NCI-H446 (cell line): ENCODE measurements around the gene CKLF.

Experiments used
- DNase-seq, 2 experiments: peaks; one replicate each; lab custom pipeline; 2025; lab: John Stamatoyannopoulos, UW

Gene CKLF

DNA sequence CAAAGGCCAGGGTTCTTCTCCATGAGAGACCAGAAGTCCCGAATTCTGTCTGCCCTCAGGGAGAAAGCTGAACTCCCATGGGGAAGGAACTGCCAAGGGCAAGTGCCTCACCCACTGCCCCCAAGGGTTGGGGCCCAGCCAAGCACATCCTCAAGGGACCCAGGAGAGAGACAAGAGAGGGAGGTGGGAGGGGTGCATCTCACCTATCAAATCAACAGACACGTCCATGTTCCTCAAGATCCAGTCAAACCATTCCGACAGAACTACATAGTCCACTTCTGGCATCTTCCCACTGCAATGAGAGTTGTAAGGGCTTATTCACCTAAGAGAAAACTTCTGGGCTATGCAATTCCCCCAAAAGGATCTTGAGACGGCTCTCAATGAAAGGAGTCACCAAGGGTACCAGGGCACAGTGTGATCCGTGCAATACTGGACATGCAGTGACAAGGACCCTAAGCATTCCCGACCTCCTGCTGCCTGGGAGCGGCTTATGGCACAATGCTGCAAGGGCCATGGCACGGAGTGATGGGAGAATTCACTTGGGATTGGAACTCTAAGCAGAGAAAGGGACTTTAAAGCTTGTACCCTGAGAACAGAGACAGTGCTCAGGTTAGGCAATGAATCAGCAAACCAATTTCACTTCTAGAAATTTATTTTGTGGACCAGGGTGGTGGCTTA is 34.7 kb upstream of the CKLF start:
- no peak for DNase-seq

DNA sequence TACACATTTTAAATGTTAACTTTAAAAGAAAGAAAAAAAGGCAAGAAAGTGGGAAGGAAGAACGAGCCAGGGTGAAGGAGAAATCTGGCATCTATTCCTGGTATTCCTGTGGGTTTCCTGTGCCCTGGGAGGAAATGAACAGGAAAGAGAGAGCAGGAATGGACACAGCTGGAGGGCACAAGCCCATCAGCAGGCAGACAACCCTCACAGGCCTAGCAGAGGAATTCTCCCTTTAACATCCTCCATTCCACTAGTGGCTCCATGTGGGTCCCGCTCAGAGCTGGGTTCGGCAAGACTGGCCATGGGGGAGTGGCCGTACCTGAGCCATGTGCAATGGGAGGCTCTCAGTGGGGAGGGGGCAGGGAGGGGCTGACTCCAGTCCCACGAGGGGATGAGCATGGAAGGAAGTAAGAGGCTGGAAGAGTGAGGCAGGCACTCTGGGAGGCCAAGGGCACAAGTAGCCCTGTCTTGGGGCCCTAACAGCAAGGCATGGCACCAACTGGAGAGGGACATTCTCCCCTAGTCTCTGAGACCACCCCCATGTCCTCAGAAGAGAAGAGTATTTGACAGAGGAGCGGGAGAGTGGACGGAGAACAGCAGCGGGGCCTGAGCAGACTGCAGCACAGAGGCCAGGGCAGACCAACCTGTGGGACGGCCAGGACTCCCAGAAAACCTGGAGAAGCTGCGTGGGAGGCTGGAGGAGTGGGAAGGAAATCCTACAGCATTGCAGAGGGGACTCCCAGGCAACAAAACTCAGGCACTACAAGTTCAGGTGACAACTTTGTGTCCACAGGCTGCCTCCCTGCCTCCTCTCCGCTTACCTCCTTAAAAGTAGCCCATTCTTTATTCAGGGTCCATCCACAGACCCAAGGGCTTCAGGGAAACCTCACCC is 32.6 kb upstream of the CKLF start:
- DNase-seq, result no peak

DNA sequence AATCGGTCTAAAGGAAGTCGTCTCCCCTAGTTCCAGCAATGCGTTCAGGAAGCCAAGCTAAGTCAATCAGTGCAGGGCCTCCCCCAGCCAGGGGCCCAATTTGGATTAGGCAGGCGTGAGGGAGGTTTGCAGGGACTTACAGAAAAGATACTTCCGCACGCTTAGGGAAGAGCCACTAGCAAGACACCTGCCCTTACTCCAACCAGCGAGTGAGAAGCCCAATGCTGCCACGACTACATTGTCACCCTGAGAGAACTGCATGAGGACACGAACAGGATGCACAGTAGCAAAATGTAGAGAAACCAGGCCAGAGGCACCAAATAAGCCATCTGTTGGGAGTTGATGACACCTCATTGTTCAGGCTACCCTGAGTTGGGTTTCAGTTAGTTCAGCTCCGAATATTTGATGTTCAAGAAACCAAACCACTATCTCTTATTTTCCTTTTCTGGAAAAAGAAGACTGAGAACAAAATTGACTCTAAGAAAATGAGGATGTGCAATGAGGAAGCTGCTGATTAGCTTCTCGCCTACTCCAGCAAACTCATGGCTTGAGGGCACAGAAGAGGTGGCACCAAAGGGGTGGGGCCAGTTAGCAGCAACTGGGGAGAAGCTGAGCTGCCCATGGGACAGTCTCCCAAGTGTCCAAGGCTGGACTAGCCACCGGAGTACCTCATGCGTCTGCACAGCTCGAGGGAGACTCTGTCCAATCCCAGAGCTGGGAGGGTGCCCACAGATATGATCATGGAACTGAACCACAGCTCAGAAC is 31.8 kb upstream of the CKLF start:
- no peak for DNase-seq

DNA sequence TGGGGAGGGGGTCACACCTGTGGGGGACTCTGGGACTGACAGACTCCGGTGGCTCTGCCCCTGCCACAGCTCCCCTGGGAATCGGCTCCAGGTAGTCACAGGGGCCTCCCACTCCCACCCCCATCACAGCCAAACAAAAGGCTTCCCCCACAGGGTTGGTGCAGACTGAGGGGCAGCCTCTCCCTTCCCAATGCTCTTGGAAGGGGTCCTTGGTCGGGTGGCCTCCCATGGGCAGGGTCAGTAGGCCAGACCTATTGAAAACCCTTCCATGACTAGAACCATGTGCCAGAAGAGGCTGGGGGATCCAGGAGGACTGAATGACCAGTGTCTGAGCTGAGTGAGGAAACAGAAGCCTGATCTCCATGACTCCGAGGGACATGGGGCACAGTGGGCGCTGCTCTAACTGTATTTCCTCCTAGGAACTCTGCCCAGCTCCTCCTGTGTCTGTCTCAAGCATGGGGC is 31.1 kb upstream of the CKLF start:
- DNase-seq, result no peak

DNA sequence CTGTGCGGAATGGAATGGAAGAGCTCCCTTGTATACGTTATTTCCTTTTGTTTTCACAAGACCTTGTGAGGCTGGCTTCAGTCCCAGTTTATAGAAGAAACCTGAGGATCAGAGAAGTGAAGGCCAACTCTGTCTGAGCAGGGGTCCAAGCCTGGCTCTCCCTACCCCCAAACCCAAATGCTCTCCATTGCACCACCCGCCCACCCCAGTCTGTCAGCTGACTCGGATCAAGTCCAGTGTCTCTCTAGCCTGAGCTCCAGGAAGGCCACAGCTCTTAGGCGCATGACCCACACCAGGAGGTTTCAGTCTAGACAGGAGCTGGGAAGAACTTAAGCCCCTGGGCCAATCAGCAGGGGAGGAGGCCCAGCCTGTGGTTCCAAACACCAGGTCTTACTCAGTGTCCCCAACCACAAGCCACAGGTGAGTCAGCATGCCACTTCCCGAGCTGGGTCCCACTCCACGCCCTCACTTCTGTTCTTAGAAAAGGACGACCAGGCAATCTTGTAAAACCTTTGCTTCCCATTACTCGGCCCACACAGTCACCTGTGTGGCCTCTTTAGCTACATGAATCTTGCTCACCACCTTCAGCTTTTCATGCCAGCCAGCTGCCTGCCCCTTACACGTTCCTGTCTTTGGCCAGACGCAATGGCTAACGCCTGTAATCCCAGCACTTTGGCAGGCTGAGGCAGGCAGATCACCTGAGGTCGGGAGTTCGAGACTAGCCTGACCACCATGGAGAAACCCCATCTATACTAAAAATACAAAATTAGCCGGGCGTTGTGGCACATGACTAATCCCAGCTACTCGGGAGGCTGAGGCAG is 30.2 kb upstream of the CKLF start:
- no peak for DNase-seq

DNA sequence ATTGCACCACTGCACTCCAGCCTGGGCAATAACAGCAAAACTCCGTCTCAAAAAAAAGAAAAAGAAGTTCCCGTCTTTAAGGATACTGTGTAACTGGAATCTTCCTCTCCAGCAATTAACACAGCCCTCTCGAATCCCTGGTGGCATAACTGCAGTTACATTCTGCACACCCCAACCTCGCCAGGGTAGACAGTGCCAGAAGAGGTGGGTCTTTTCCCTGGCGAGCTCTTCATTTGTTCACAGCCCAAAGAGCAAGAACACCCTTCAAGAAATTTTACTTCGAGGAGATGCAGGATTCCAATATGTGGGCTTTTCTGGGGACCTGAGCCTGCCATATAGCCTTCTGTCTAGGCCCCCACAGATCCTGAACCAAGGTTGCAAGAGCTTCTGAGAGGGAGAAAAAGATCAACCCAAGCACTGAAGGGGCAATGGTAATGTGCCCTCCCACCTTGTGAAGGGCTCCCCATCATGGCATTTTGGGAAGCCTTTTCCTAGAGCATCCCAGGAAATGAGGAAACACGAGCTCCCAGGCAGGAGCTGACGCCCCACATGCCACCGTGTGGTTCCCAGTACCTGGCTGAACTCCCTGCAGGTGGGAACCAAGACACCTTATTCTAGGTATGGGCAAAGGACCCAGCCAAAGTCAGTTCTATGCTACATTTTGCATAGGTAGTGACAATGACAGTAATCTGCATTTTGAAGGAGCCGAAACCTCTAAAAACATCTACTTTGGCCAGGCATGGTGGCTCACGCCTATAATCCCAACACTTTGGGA is 29.4 kb upstream of the CKLF start:
- no peak for DNase-seq

DNA sequence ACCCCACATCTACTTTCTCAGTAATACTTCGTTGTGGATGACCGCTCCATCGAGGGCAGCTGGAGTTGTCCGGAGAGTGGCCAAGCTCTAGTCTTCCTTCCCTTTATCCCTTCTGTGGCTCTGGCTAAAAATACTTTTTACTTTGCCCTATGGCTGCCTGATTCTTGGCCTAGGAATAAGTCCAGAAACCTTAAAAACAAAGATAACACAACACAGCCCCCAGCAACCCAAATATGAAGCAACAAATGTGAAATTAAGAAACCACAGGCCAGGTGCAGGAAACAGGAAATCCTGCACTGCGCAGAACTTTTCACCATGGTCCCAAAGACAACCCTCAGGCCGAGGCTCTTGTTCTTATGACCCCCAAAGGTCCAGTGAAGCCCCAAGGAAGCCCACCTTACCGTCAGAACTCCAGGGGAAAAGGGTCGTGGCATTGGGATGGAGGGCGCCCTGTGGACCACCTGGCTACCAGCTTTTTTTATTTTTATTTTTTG is 28.5 kb upstream of the CKLF start:
- no peak for DNase-seq

DNA sequence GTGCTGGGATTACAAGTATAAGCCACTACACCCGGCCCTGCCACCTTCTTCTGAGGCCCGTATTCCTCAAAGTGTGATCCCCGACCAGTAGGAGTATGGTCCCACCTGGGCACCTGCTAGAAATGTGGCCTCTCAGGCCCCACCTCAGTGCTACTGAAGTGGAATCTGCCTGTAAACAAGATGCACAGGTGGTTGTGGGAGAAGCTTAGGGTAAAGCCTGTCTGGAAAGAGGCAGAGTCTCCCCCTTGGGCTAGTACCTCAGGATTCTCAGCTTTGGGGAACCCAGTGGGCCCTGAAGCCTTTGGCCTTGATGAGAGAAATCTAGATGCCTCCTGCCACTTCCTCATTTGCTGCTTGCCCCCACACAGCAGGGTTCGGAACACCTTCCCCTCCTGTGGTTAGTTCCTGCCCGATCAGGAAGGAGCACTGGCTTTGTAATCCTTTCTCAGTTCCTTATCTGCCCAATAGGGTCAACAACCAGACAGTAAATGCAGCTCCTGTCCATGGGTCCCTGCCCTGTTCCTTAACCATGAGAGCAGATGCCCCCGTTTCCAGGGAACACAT is 27.7 kb upstream of the CKLF start:
- DNase-seq, result no peak

DNA sequence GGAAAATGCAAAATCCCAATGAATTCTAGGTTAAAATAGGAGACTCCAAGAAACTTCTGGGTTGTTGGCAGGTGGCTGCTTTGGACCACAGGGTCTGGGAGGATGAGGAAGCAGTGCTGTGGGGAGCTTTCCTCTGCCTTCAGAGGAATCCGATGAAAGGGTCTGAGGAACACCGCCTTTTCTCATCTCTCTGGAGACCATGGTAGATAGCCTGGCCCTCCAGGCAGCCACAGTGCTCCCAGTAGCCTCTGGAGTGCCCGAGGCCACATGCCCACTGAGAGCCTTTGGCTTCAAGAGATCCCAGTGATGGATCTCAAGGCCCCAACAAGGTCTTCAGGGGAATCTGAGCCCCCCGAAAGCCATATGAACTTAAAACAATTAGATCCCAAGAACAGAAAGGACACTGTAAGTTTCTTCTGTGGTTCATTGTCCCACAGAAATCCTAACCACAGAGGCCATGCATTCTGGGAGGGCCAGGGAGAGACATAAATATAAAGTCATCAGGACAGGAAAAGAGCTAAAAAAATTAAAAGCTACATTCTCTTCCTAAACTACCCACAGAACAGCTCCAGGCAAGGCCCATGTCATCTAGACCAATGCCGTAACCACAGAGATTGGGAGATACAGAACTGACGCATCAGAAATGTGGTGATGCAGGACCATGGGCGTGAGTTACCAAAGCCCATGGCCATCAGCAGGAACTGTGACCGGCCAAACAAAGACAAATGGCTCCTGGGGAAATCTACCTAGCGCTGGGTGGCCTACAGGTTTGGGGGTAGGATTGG is 26.8 kb upstream of the CKLF start:
- DNase-seq, result no peak

DNA sequence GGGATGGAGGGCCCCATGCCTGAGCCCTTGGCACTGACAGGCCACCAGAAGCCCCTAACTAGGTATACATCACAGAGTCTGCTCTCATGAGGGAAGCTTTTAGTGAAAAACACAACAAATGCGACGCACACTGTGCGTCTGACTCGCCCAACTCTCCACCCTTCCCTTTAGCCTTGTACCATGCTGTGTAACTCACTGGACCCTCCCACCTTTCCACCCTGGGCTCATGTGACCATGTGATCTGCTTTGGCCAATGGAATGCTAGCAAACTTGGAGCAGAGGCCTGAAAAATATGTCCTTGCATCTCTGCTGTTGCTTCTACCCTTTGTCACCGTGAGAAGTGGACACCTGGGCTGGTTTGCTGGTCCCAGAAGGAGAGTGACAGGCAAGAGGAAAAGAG is 24.1 kb upstream of the CKLF start:
- DNase-seq, result no peak

DNA sequence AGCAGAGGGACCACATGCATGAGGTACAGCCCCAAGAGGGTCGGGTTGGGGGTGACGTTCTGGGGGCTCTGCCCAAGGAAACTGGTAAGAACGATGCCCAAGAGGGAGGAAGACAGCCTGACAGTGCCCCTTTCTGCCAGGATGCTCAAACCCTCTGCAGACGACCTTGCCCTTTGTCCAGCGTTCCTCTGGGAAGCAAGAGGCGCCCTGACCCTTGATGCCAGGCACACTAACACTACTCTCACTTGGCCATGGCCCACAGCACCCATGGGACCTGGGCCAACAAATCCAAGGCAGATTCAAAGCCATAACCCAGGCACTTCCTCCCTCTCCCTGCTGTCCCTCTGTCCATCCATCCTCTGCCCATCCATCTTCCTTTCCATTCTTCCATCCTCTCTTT is 22.9 kb upstream of the CKLF start:
- no peak for DNase-seq

DNA sequence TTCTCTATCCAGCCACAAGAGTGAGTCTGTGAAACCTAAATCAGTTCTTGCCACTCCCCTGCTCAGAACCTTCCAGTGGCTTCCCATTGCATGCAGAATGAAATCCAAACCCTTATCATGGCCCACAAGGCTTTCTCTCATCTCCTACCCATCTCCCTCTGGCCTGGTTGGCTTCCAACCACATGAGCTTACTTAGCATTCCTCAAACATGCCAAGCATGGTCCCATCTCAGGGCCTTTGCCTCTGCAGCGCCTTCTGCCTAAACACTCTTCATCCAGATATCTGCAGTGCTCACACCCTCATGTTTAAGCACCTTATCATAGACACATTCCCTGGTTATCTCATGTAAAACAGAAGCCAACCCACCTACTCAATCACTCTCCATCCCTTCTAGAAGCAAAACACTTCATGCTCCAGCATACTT is 18.0 kb upstream of the CKLF start:
- DNase-seq, result no peak

DNA sequence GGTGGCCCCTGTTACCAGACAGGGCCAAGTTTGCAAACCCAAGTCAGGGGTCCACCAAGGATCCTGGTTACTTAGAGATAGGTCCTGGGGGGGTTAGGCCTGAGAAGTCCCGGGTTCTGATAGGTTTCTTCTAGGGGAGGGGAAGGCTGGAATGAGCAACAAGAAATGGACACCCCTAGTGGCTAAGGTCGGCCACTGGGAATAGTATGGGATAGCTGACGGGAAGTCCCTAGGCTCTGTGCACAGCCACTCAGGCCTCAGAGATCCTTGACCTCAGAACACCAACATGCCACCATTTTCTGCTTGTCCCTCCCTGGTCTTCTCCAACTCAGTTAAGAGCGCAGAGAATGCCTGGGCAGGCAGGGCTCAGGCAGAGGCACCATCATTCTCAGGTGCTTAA is 15.9 kb upstream of the CKLF start:
- DNase-seq, result no peak

DNA sequence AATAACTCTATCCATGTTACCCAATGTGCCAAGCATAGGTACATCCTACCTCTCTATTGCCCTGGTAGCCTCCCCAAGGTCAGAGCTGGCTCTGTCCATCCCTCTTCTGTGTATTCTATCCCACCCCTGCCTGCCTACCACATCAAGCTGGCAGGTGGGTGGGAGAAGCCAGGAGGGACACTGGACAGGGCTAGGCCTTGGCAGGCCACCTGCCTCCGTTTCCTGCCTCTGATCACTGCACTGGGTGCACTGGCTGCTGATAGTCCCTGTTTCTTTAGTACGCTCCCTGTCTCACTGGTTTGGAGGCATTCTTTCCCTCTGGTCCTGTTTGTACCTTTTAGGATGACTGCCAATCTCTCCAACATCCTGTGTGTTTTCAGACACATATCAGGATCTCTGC is 15.1 kb upstream of the CKLF start:
- DNase-seq, result no peak

DNA sequence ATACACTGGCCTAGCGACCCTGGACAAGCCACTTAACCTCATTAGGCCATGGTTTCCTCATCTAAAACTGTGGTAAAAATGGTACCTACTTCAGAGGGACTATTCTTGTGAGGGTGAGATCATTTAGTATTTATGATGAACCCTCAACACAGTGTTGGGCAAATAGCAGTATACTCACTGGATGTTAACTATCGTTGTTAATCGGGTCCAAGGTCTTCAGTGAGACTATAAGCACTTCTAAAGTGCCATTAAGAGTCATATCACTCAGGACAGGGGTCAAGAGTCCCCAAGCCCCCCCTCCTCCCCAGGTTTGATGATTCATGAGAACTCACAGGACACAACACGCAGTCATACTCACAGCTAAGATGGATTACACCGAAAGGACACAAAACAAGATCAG is 13.5 kb upstream of the CKLF start:
- no peak for DNase-seq

DNA sequence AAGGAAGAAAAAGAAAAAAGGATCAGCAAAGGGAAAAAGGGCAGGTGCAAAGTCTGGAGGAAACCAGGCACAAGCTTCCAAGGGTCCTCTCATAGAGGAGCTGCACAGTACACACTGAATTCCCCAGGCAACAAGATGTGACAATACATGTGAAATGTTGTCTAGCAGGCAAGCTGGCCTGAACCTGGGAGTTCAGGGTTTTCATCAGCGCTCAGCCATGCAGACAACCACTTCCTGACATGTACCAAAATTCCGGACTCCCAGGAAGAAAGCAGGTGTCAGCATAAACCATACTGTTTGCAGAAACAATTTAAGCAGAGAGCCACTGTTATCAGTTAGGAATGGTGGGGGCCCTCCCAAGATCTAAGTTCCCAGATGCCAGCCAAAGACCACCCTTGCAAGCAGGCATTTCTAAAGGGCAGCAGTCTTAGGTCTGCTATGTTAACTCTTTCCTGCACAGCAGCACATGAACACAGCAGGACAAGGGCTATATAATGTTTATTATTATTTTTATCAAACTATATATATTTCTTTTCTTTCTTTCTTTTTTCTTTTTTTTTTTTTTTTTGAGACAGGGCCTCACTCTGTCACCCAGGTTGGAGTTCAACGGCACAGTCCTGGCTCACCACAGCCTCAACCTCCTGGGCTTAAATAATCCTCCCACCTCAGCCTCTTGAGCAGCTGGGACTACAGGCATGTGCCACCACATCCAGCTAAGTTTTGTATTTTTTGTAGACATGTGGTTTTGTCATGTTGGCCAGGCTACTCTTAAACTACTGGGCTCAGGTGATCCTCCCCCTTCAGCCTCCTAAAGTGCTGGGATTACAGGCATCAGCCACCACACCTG is 12.5 kb upstream of the CKLF start:
- no peak for DNase-seq

DNA sequence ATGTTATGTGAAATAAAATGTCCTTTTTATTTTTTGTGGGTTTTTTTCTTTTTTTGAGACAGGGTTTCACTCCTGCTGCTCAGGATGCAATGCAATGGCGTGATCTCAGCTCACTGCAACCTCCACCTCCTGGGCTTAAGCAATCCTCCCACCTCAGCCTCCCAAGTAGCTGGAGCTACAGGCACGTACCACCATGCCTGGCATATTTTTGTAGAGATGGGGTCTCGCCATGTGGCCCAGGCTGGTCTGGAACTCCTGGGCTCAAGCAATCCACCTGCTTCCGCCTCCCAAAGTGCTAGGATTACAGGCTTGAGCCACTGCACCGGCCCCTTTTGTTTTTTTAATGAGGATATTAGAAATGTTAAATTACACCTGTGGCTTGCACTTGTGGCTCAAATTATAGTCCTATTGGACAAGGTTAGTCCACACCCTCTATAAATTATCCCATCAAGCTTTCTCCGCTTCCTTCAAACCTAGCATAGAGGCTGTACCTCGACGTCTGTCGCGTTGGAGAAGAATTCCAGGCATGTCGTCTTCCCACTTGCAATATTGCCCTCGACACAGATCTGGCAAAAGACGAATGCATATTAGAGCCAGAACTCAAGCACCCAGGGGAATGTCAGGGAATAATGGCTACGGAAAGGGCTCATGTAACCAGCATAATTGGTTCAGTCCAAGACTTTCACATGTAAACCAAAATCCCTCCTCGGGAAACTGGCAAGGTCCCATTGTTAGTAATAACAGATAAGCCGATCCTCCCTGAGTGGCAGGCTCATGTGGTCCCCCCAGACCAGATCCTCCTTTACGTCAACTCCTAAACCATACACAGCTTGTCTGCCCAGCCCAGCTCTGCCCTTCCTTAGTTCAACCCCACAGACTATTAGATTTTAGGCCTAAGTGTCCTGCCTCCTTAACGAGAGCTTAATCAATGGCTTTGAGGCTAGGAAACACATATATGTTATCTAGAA is 10.7 kb upstream of the CKLF start:
- no peak for DNase-seq

DNA sequence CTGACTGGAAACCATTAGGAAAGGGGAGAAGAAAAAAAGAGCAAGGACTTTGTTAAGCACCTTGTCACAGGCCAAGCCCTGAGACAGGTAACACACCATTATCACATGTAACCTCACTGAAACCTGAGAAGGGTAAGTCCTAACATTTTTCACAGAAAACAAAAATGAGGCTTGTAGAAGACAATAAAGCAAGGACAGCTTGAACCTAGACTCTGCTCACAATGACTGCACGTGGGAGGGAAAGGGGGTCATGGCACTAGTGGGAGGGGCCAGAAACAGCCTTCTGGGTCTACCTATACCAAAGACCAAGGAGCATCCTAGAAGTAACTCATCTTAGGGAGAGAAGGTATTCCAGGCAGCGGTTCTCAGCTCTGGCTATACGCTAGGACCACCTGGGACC is 10.0 kb upstream of the CKLF start:
- no peak for DNase-seq
